NB4 (cell line): ENCODE measurements around the gene NDUFA6.

ENCODE experiments used
- CTCF ChIP-seq: IDR thresholded peaks from one replicate; pipeline ENCODE4 v1.5.1; 2012; ENCODE audit warnings: low read depth, low read length
- MYC ChIP-seq: IDR thresholded peaks from 2 replicates; pipeline ENCODE4 v1.6.1; 2011; ENCODE audit warnings: low read depth, low read length
- POLR2A ChIP-seq: IDR thresholded peaks from 2 replicates; pipeline ENCODE4 v1.6.1; 2011; ENCODE audit warnings: mild to moderate bottlenecking; ENCODE audit not compliant: insufficient read length; ENCODE audit errors: extremely low read depth

- TF ChIP-seq CTCF (no peak), MYC (peak; percentile 55), POLR2A (peak; percentile 59)
Measured at GRCh38 chr22:42079319-42080251, 11.0 kb downstream of the NDUFA6 start, which contains the start of gene SMDT1.
